DND-41 (cell line): ENCODE measurements around the gene TBL1X.

Experiments
- ATAC-seq: fragments of 200-7000 bp; cut with Tn5 transposase; 3 replicates; pipeline ENCODE4 v1.9.1; 2021; ENCODE audit warnings: low read depth; ENCODE audit not compliant: insufficient read depth
- DNase-seq: peaks from one replicate; pipeline ENCODE4 v3.0.0-alpha.2; 2020
- H2AFZ ChIP-seq: 2 replicates; pipeline ENCODE4 v1.6.0; 2012; ENCODE audit warnings: low read depth, low read length
- H3K27ac ChIP-seq: 2 replicates; pipeline ENCODE4 v1.5.1; 2012; ENCODE audit warnings: low read length, inconsistent platforms
- H3K27me3 ChIP-seq: fragments of 200-600 bp; sonication (generic); 2 replicates; pipeline ENCODE4 v1.6.0; 2012; ENCODE audit warnings: low read length, mild to moderate bottlenecking, inconsistent platforms; ENCODE audit not compliant: insufficient read depth, poor library complexity
- H3K36me3 ChIP-seq: 2 replicates; pipeline ENCODE4 v1.5.1; 2012; ENCODE audit warnings: low read length, inconsistent platforms; ENCODE audit not compliant: insufficient read depth
- H3K4me1 ChIP-seq: 2 replicates; pipeline ENCODE4 v1.5.1; 2012; ENCODE audit warnings: mild to moderate bottlenecking, low read length; ENCODE audit not compliant: insufficient read depth
- H3K4me2 ChIP-seq: 2 replicates; pipeline ENCODE4 v1.6.0; 2012; ENCODE audit warnings: mild to moderate bottlenecking, moderate library complexity, low read length, inconsistent platforms; ENCODE audit not compliant: insufficient read depth
- H3K4me3 ChIP-seq, 2 experiments: fragments of 200-600 bp in 1 of 2; shearing (Covaris generic) in 1 of 2; 2 replicates each; pipeline ENCODE4 v1.5.1; 2012 to 2016; ENCODE audit warnings: inconsistent platforms in 2 of 2, low read length in 2 of 2, mild to moderate bottlenecking in 2 of 2, low read depth in 1 of 2, moderate library complexity in 1 of 2
- H3K79me2 ChIP-seq: 2 replicates; pipeline ENCODE4 v1.6.0; 2012; ENCODE audit warnings: low read length, inconsistent platforms; ENCODE audit not compliant: insufficient read depth
- H3K9ac ChIP-seq: 2 replicates; pipeline ENCODE4 v1.6.0; 2012; ENCODE audit warnings: low read depth, mild to moderate bottlenecking, inconsistent platforms, low read length, moderate library complexity
- H3K9me3 ChIP-seq: 2 replicates; pipeline ENCODE4 v1.5.1; 2012; ENCODE audit warnings: low read length, moderate library complexity, mild to moderate bottlenecking, inconsistent platforms; ENCODE audit not compliant: insufficient read depth, severe bottlenecking
- H4K20me1 ChIP-seq: 2 replicates; pipeline ENCODE4 v1.6.0; 2012; ENCODE audit warnings: low read length; ENCODE audit not compliant: insufficient read depth
- EZH2 ChIP-seq: IDR thresholded peaks from 3 replicates; pipeline ENCODE4 v1.6.1; 2012; ENCODE audit warnings: borderline replicate concordance, low read depth, mild to moderate bottlenecking, moderate library complexity, low read length, inconsistent platforms; ENCODE audit not compliant: severe bottlenecking
- TF ChIP-seq, protein P1 (sequence below): IDR thresholded peaks from 2 replicates; pipeline ENCODE4 v1.5.1; 2012; ENCODE audit warnings: borderline replicate concordance, low read length, moderate library complexity, mild to moderate bottlenecking; ENCODE audit not compliant: poor library complexity, severe bottlenecking; ENCODE audit errors: extremely low read depth

TBL1X gene

DNA sequence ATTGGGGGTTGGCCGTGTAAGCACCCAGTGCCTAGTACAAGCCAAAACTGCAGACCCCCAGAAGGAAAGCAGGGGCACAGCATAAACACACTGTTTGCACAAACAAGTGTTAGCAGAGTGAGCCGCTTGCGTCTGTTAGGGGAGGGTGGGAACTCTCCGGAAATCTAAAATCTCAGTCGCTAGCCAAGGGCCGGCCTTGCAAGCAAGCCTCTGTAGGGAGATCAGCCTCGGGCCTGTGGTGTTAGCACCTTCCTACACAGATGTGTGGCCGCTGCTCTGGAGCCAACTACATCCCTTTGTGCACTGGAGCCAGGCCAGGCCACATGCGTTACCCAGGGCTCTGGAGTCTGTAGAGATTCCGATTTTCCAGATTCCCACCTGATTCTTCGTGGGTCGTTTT, 233.7 kb downstream of the TBL1X start:
- no peaks in the 10 kb centered on the region for H3K9me3 ChIP-seq
- TF ChIP-seq, protein P1, sequence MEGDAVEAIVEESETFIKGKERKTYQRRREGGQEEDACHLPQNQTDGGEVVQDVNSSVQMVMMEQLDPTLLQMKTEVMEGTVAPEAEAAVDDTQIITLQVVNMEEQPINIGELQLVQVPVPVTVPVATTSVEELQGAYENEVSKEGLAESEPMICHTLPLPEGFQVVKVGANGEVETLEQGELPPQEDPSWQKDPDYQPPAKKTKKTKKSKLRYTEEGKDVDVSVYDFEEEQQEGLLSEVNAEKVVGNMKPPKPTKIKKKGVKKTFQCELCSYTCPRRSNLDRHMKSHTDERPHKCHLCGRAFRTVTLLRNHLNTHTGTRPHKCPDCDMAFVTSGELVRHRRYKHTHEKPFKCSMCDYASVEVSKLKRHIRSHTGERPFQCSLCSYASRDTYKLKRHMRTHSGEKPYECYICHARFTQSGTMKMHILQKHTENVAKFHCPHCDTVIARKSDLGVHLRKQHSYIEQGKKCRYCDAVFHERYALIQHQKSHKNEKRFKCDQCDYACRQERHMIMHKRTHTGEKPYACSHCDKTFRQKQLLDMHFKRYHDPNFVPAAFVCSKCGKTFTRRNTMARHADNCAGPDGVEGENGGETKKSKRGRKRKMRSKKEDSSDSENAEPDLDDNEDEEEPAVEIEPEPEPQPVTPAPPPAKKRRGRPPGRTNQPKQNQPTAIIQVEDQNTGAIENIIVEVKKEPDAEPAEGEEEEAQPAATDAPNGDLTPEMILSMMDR: no peak
- no peak for TF ChIP-seq EZH2
- H3K27me3 ChIP-seq: no peaks in the 10 kb centered on the region
- H3K4me1 ChIP-seq: no peaks in the 10 kb centered on the region
- H3K4me3 ChIP-seq: no peak overlapping the region
- H2AFZ ChIP-seq: no peak overlapping the region
- H4K20me1 ChIP-seq: no peaks in the 10 kb centered on the region; the same call in 1 of the 2 replicates
- DNase-seq (no peak), ATAC-seq (no peak)
- no peak overlapping the region for H3K27ac ChIP-seq
- no peaks in the 10 kb centered on the region for H3K79me2 ChIP-seq
- H3K9ac ChIP-seq: no peak overlapping the region
- H3K4me2 ChIP-seq: no peak overlapping the region
- H3K36me3 ChIP-seq: peaks cover 13% of the 10 kb centered on the region

DNA sequence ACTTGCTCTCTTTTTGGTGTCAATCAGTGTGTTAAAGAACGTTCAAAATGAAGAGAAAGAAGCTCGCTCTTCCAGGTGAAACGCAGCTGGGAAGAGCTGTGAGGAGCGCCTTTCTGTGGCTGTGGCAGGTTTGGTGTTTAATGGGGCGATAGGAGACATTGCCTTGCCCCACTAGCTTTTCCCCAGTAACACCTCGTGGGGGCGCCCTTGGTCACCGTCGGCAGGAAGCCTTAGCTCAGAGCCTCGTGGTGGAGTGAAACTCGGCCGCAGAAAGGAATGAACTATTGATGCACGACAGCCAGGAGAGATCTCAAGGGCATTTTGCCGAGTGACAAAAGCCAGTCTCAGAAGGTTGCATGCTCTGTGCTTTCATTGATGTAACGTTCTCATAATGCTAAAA, 235.7 kb downstream of the TBL1X start:
- no peak overlapping the region for H3K4me2 ChIP-seq
- H4K20me1 ChIP-seq: no peaks in the 10 kb centered on the region
- no peak overlapping the region for H2AFZ ChIP-seq
- ATAC-seq (no peak), DNase-seq (no peak)
- H3K4me3 ChIP-seq: no peak overlapping the region
- H3K79me2 ChIP-seq: no peaks in the 10 kb centered on the region
- no peaks in the 10 kb centered on the region for H3K4me1 ChIP-seq
- no peak overlapping the region for H3K27ac ChIP-seq
- TF ChIP-seq EZH2: no peak
- TF ChIP-seq, protein P1: no peak
- no peaks in the 10 kb centered on the region for H3K9me3 ChIP-seq
- H3K27me3 ChIP-seq: no peaks in the 10 kb centered on the region
- peaks cover 9% of the 10 kb centered on the region; the same call in 1 of the 2 replicates for H3K36me3 ChIP-seq
- no peak overlapping the region for H3K9ac ChIP-seq

DNA sequence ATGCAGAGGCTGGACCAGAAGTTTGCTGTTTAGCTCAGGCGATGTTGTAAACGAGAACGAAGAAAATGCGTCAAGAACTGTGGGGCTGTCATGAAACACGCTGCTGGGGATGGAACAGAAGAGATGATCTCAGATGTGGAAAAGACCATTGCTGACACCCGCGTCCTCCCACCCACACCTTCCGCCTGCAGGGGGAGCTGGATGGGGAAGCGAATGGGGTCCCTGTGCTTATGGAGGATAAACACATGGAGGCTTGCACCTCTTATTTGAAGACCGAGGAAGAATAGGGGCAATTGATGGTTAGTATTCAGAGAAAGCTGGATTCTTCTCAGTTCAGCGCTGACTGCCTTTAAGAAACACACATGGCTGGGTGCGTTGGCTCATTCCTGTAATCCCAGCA, 236.9 kb downstream of the TBL1X start:
- H4K20me1 ChIP-seq: no peaks in the 10 kb centered on the region
- H3K9ac ChIP-seq: no peak overlapping the region
- no peak overlapping the region for H3K4me2 ChIP-seq
- TF ChIP-seq, protein P1: no peak
- no peak for TF ChIP-seq EZH2
- ATAC-seq (no peak), DNase-seq (no peak)
- H3K79me2 ChIP-seq: no peaks in the 10 kb centered on the region
- no peak overlapping the region for H3K27ac ChIP-seq
- H3K36me3 ChIP-seq: peaks cover 9% of the 10 kb centered on the region; the same call in 1 of the 2 replicates
- no peaks in the 10 kb centered on the region for H3K27me3 ChIP-seq
- H3K4me1 ChIP-seq: no peaks in the 10 kb centered on the region
- H2AFZ ChIP-seq: no peak overlapping the region
- H3K9me3 ChIP-seq: no peaks in the 10 kb centered on the region
- no peak overlapping the region for H3K4me3 ChIP-seq

DNA sequence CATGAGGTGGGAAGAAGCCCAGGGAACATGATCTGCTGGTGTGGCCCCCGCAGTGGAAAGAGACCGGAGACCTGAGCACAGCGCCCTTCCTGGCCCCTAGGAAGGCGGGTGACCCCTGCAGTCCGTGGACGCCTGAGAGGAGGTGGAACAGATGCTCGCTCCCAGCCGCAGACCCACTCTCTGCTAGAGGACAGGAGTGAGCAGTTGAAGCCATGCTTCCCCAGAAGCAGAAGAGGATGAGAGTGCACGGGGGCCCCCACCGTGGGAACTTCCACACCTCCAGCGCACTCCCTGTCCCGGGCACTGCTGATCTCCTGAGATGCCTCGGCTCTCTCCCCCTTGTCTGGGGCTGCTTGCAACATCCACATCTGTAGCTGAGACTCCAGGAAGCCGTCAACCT, 238.5 kb downstream of the TBL1X start:
- DNase-seq: no peak
- Histone ChIP-seq H2AFZ (no peak overlapping the region), H3K4me2 (no peak overlapping the region), H3K27ac (no peak overlapping the region), H3K4me1 (peaks cover 2% of the 10 kb centered on the region), H3K9ac (no peak overlapping the region), H3K4me3 (no peak overlapping the region), H3K79me2 (no peaks in the 10 kb centered on the region), H3K36me3 (peaks cover 6% of the 10 kb centered on the region; the same call in 1 of the 2 replicates), H4K20me1 (no peaks in the 10 kb centered on the region), H3K9me3 (no peaks in the 10 kb centered on the region), H3K27me3 (no peaks in the 10 kb centered on the region)
- TF ChIP-seq EZH2: no peak
- TF ChIP-seq, protein P1: no peak
- ATAC-seq: no peak
